ENCODE data around the gene CDH5. TPM values are rescaled to one million over a fixed set of nuclear protein-coding genes. Genes with fewer than 3 reads are reported as not detected.

Gene CDH5
- total RNA-seq, 1 donor from 2014 or later: 42.9 TPM

- no peak for DNase-seq
- intact Hi-C loops (cut with DNase I): no loop called here
- ATAC-seq (ENCODE audit: poor library complexity): no peak
Observed at GRCh38 chr16:66383551-66383950, 17.1 kb downstream of the CDH5 start.

- no peak for DNase-seq
- intact Hi-C loops (cut with DNase I): no loop called here
- ATAC-seq (ENCODE audit: poor library complexity): no peak
Observed at GRCh38 chr16:66385415-66385814, 18.9 kb downstream of the CDH5 start.

GRCh38 chr16:66386629-66387622 lies 20.4 kb downstream of the CDH5 start:
- intact Hi-C loops (cut with DNase I): no loop called here
- DNase-seq: no peak
- no peak for ATAC-seq (ENCODE audit: poor library complexity)

- no peak for DNase-seq
- no peak for ATAC-seq (ENCODE audit: poor library complexity)
- intact Hi-C loops (cut with DNase I): no loop called here
Observed at GRCh38 chr16:66387817-66388332, 21.4 kb downstream of the CDH5 start.

- intact Hi-C loops (cut with DNase I): no loop called here
- ATAC-seq (ENCODE audit: poor library complexity): no peak
- DNase-seq: no peak
Observed at GRCh38 chr16:66388350-66389139, 22.1 kb downstream of the CDH5 start.

GRCh38 chr16:66389256-66390176 lies 23.0 kb downstream of the CDH5 start:
- ATAC-seq (ENCODE audit: poor library complexity) (no peak), DNase-seq (no peak)
- intact Hi-C loops (cut with DNase I): no loop called here

GRCh38 chr16:66390346-66391108 lies 24.0 kb downstream of the CDH5 start:
- no peak for DNase-seq
- no peak for ATAC-seq (ENCODE audit: poor library complexity)
- intact Hi-C loops (cut with DNase I): no loop called here

- DNase-seq (peak; percentile 68), ATAC-seq (ENCODE audit: poor library complexity) (peak; percentile 25)
- intact Hi-C loops (cut with DNase I): no loop called here
Observed at GRCh38 chr16:66391726-66392670, 25.5 kb downstream of the CDH5 start.

- ATAC-seq (ENCODE audit: poor library complexity) (no peak), DNase-seq (no peak)
- intact Hi-C loops (cut with DNase I): no loop called here
Observed at GRCh38 chr16:66395806-66396555, 29.5 kb downstream of the CDH5 start.

- ATAC-seq (ENCODE audit: poor library complexity) (no peak), DNase-seq (no peak)
Observed at GRCh38 chr16:66397736-66398433, 31.4 kb downstream of the CDH5 start.

GRCh38 chr16:66399031-66399430 lies 32.5 kb downstream of the CDH5 start:
- no peak for DNase-seq
- peak; percentile 35 for ATAC-seq (ENCODE audit: poor library complexity)
- intact Hi-C loops (cut with DNase I): no loop called here

More at GRCh38 chr16:66397736-66398433, 31.4 kb downstream of the CDH5 start:
- intact Hi-C loops (cut with DNase I): no loop called here

- ATAC-seq (ENCODE audit: poor library complexity): peak; percentile 19
- no peak for DNase-seq
- intact Hi-C loops (cut with DNase I): no loop called here
Observed at GRCh38 chr16:66399930-66400329, 33.4 kb downstream of the CDH5 start.

GRCh38 chr16:66400503-66401380 lies 34.3 kb downstream of the CDH5 start:
- intact Hi-C loops (cut with DNase I): no loop called here
- no peak for ATAC-seq (ENCODE audit: poor library complexity)

GRCh38 chr16:66401610-66402009 lies 35.1 kb downstream of the CDH5 start:
- intact Hi-C loops (cut with DNase I): no loop called here
- ATAC-seq (ENCODE audit: poor library complexity): no peak
- DNase-seq: no peak

More at GRCh38 chr16:66400503-66401380, 34.3 kb downstream of the CDH5 start:
- DNase-seq: no peak

Data from Right ventricle myocardium superior (tissue), 1 donor.